HG02970 (cell line): ENCODE data around the gene ANK3.

Experiments used
- ATAC-seq: cut with Tn5 transposase; IDR thresholded peaks from one replicate; pipeline ENCODE4 v1.9.1; 2021; ENCODE audit warnings: mild to moderate bottlenecking, moderate library complexity, moderate number of reproducible peaks; ENCODE audit not compliant: unreplicated experiment, low FRiP score

The ANK3 gene

DNA sequence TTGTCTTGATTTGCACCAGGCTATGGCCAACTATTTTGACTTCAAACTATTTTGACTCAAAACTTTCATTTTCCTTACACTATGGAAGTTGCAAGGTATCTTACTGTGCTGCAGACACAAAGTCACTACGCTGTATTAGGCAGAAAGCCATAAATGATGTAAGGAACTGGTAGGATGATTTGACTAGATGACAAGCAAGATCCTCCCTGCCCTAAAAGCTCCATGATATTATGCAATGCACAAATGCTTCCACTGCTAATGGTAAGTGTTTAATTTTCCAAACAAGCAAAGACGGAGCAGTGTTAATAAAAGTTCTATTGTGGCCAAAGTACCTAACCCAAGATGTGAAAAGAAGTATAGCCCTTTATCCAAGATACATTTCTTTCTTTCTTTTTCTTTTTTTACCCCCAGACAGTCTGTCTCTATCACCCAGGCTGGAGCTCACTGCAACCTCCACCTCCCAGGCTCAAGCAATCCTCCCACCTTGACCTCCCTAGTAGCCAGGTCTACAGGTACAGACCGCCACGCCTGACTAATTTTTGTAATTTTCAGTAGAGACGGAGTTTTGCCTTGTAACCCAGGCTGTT is 98.2 kb downstream of the ANK3 start:
- no peak for ATAC-seq

DNA sequence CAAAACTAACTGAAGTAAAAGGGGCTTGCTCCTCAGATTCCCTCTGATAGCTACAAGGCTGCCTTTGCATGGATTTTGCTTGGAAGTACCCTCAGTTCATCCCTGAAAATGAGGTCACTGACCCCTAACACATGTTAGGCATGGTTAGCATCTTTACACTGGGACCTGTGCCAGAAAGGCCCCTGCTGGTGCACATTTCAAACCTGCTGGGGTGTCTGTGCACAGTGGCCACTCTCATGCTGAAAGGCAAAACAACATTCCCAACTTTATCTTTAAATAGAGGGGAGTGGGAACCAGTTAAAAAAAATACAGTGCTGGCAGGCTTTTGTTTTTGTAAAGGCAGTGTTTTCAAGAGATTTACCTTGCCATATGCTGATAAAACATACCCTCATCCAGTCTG is 99.1 kb downstream of the ANK3 start:
- no peak for ATAC-seq

DNA sequence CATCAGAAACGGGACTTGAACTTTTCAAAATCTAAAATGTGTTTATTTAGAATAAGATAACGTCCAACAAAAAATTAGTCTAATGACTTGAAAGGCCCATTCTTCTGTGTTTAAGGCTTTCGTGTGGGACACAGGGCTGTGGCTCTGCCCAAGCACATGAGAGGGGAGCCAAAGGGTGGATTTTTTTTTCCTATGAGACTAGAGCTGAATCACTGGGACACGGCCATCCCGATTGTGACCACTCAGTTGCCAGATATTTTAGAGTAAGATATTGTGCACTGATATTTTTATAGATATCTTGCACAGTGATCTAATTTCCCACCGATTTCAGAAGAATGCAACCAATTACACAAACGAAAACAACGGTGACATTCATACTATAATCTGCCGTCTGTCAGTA is 99.9 kb downstream of the ANK3 start:
- ATAC-seq, result no peak

DNA sequence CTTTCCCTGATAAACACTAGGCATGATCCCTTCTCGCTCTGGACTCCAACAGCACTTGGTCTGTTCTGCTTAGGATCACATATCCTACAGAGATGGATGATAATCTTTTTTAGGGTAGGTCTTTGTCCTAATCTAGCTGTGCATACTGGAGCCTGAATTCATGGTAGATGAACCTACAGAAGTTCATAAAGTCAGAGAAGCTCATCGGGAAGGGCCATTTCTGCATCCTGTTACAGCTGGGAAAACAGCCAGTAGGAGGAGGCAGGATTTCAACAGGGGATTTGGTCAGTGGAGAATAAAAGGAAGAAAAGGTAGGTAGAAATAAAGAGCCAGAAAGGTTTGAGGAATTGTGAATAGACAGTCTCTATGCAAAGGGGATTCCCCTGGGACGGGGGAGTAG is 101.4 kb downstream of the ANK3 start:
- no peak for ATAC-seq

DNA sequence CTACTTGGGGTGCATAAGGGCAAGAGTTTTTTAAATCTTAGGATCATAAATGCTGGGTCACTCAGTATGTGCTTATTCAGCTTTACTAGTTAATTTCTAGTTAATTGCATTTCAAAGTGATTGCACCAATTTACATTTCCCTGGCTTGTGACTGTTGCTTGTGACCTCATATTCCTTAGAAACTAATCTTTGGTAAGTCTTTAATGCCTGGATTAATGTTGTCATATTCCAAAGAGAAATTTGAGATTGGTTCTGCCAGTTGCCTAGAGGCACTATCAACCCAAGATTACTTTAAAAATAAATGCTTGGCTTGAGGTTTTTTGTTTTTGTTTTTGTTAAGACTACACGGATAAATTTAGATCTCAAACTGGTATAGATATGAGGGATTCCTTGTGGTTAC is 103.1 kb downstream of the ANK3 start:
- ATAC-seq, result no peak

DNA sequence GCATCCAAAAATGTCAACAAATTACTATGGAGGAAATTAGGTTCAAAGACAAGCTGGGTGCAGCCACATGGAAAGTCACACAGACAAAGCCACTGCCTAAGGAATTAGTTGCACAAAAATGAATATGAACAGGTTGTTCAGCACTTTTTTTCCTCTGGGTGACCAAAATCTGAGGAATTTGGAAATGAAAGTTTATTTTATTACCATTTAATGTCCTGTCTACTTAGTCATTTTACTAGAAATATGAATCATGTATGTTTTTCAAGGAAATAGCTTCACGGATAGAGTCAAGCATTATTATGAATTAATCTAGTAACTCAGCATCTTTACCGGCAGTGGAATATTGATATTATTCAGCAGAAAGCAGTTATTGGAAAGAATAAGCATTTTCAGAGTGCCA is 106.3 kb downstream of the ANK3 start:
- no peak for ATAC-seq

DNA sequence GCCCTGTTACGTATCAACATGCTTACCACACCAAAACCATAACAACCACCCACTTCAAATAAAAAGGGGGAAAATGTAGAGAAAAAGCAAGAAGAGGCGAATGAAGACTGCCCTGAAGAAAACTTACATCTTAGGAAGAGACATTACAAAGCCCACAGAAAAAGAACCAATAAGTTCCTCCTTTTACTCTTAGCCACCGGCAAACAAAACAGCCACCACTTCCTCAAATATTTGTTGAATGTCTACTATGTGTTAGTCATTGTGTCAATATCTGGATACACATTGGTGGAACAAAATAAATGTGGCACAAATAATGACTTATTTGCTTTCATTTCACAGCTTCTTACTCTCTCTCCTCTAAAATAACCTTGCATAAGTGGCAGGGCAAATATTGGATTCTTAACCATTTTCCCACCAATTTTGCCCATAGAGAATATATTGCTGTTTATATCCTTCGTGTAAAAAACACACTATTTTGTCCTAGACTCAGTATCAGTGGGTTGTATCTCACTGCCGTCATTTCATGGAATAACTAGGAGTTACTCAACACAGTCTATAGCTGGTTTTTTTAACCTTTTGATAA is 106.8 kb downstream of the ANK3 start:
- ATAC-seq, result no peak

DNA sequence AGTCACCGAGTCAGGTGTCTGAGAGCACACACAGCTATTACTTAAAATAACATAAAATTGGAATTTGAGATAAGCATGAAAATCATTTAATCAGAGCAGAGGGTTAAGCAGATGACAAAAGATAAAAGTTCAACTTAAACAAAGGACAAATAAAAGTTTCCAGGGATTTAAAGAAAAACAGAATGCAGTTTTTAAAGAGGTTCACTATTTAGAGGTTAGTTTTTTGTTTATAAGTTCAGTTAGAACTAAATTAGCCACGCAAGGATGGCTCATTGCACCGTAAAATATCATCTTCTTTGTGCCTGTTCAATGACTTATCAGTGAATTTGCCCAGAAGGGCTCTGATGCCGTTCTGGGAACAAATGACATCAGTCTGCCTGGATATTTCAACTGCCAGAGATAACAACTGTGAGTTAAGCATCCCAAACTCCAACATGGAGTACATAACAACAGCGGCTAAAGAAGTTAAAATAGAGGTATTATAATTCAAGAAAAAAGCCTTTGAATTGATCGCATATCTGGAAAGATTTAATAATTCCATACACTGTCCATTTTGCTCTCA is 107.8 kb downstream of the ANK3 start:
- no peak for ATAC-seq

DNA sequence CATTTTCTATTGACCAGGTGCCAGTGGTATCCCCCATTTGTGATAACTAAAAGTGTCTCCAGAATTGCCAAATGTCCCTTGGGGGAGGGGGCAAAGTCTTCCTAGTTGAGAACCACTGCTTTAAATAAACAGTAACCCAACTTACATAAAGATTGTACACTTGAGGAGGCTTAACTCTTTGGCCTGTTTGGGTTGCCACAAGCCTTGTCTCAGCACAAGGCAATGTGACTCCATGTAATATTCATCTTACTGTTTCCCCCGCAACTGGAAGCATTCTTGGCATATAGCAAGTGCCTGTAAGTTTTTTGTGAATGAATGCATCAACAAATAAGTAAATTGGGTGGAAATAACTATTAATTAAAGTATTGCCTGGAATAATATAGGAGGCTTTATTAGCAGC is 108.3 kb downstream of the ANK3 start:
- ATAC-seq, result no peak

DNA sequence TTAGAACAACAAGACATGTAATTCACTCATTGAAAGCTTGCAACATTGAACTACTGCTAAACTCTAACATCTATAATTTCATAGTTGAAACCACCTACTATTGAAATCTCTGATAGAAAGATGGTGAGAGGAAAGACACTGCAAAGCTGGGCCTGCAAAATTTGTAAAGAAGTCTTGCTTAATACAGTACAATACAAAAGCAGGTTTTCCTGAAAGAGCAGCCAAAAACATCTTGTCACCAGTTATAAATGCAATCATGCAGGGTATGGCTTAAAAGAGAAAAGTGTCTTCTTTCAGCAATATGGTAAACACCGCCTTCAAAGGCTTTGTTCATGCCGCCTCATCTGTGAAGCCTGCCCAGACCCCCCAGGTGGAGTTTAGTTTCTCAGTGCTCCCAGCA is 109.2 kb downstream of the ANK3 start:
- no peak for ATAC-seq

DNA sequence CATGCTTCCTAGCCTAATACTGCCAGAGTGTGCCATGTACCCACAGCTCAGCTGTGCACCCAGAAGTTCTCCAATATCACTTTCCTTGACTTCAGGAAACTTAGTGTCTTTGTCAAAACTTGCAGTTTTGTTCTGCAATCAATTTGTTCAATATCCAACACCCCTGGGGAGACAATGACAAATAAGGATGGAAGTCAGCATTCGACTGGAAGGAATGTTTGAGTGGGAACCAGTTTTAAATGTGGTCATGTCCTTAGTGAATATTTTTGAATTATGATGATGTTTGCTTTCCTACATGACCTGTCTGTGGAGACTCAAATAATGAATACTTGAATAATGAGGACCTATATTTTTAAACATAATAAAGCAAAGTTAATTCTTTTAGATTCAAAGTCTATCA is 112.0 kb downstream of the ANK3 start:
- no peak for ATAC-seq

DNA sequence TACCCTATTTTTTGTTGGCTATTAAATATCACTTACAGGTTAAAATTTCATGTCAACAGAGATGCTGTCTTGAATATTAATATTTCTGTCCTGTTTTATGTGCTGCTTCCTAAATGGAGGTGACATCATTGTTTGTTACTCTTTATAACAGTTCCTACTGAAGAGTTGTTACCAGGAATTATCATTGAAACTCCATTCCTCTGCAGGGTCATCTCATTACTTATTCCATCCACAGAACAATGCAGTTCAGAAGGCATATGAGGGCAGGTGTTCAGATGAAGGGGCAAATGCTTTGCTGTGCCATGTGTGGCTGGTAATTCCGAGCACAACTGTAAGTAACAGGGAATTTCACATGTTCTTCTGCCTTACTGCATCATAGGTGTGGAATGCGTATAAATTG is 113.4 kb downstream of the ANK3 start:
- no peak for ATAC-seq

DNA sequence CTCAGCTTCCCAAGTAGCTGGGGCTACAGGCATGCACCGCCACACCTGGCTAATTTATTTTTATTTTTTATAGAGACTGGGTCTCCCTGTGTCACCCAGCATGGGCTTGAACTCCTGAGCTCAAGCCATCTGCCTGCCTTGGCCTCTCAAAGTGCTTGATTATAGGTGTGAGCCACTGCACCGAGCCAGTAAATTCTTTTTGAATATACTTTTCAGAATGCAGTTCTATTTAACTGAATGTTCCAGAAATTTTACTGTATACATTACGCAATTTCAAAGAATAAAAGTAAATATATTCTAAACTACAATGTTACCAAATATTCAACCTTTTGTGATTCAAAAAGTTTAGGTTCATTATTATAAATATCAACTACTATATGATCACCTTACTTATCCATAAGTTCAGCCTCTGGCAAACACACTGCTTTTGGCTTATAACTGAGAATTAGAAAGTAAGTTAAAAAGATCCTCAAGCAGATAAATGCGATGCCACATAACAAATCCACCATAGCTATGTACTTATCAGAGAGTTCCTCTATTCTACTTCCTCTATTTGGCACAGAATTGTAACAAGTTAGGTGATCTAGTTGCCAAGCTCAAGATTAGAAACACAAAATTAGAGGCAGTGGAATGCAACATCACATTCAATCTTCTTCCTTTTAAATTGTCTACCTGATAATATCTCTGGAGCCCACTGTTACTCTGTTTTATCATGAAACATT is 118.2 kb downstream of the ANK3 start:
- ATAC-seq, result no peak

DNA sequence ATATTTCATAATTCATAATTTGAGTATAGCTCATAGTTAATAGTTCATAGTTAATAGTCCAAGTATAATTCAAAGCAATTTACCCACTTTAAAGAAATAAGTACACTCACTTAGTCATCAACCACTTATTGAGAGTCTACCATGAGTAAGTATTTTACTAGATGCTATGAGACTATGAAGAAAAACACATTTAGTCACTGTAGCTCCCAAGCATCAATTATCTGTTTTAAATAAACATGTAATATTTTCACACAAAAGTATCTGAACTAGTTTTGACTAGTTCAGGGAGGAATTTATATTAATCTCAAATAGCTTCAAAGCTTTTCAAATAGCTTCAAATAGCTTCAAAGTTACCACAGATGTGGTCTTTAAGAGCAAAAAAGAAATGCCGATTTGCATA is 119.2 kb downstream of the ANK3 start:
- ATAC-seq, result no peak

DNA sequence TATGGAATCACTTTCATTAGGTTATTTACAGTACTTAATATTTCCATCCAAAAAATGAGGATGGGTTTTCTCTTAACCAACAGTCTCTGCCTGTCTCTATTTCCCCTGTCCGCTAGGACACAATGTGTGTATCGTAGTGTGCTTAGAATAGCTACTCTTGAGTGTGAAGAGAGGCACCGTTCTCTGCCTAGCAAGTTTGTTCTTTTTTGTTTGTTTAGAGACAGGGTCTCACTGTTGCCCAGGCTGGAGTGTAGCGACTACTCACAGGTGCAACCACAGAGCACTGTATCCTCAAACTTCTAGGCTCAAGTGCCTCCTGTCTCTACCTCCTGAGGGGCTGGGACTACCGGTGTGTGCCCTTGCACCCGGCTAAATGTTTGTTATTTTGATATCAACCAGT is 121.9 kb downstream of the ANK3 start:
- no peak for ATAC-seq

DNA sequence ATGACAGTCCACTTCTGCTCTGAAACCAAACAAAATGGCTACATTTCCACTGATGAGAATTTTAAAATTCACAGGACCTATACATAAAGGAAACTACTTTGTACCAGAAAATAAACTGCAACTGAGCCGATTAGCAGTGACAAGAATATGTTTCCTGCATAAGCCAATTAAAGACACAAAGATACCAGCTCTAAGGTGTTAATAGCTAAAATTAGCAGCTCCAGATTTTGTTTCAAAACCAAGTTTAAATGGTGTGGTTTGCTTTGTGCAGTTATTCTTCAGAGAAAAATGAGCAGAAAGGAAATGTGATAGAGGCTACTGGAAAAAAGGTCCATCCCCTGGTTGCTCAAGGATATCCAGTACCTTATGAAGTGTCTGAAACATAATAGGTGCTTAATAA is 123.2 kb downstream of the ANK3 start:
- ATAC-seq, result no peak

DNA sequence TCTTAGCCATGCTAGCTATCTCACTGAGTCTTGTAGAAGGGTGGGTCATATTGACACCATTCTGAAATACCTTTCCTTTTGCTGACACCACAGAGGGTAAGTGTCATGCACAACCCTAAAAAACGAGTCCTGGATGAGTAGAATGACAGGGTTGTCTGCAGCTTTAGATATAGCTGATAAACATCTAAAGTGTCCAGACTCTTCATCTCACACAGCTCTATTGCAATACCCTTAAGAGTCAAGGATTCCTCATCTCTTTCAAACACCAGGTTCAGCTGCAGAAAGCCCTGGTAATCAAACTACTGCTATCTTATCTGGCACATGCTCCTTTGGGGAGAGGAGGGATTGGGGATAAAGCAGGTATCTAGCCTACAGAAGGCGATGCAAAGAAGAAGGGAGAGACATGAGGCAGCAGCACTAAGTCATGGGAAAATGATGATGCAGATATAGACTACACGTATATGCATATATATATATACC is 127.0 kb downstream of the ANK3 start:
- no peak for ATAC-seq

DNA sequence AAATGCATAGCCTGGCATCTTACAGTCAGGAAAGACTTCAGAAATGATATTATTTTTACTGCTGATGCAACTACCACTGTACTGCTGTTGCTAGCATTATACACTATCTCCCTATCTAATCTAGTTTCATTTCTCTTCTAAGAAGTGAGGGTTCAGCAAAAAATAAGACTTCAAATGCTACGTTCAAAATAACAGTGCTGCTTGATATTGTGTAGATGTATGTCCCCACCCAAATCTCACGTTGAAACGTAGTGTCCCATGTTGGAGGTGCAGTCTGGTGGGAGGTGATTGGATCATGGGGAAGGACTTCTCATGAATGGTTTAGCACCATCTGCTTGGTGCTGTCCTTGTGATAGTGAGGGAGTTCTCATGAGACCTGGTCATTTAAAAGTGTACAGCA is 129.4 kb downstream of the ANK3 start:
- ATAC-seq, result no peak

DNA sequence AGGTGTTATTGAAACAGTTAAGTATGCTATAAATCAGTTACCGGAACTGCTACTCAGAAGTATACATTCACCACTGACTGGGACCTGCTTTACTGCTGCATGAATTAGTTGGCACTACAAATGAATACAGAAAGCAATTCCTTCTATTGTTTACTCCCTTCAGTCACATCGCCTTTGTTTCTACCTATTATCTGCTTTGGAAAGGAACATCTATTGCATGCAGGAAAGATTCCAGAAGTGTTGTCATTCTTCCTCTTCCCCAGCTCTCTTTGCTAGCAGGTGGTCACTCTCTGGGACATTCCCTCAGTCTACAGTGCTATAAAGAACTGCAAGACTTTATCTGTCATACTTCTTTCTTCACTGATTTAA is 131.3 kb downstream of the ANK3 start:
- ATAC-seq, result no peak

DNA sequence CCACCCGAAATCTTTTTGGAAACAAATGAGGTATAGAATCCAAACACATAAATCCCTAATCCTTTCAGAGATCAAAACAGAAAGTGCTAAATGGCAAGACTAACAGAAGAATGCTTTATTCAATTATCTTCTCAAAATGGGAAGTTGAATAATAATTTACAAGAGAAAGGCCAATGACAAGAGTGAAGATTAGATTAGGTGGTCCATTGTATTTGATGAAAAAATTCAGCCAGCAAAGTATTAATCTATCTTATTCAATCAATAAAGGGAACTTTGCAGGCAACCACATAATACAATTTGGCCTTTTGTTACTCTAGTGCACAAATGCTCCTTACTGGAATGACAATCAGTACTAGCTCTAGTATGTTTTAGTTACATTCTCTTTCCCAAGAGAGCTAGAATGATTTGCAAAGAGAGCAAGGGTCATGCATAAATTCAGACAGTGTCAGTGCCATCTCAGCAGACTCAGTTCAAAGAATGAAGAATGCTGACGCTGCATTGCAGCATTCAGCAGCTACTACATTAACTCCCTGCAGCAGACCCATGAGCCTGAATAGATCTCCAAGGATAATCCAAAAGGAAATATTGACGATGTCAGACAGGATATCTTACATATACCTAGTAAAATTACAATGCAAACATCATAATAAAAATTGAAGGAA is 131.8 kb downstream of the ANK3 start:
- ATAC-seq, result no peak

DNA sequence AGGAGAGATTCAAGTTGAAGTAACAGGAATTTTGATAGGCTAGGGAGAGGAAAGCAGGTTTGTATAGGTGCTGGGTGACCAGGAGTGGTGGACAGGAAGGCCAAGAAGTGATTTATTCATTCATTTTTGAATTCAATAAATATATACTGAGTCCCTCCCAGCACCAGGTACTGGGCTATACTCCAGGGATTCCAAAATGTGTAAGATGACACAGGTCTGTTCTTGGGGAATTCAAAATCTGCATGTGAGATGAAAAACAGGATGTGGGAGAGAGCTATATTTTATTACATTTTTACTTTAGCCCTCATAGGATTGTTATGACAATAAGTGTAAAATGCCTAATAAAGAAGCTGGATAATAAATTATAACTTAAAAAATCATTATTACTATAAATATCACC is 134.9 kb downstream of the ANK3 start:
- ATAC-seq, result no peak
